H1 (cell line): ENCODE results near the gene SERGEF.

Source experiments
- CHD2 ChIP-seq: IDR thresholded peaks from 2 replicates; pipeline ENCODE4 v1.6.1; 2012; ENCODE audit warnings: low read length, improper control_type of control experiment
- NRF1 ChIP-seq: IDR thresholded peaks from 2 replicates; pipeline ENCODE4 v1.6.1; 2011; ENCODE audit warnings: mild to moderate bottlenecking, low read depth, low read length, improper control_type of control experiment
- POLR2AphosphoS5 ChIP-seq: IDR thresholded peaks from 2 replicates; pipeline ENCODE4 v1.6.1; 2011; ENCODE audit warnings: low read depth, low read length

- TF ChIP-seq CHD2 (no peak), POLR2AphosphoS5 (no peak), NRF1 (no peak)
These were observed 217.9 kb downstream of the SERGEF start for GRCh38 chr11:17794981-17795380.
